ENCODE results near the gene NT5DC3.
"Not testable (repeated sequence)": the region's sequence is repeated elsewhere in the genome, so short reads cannot be mapped to it uniquely, and the experiment has no call there.

The NT5DC3 gene

GRCh38 chr12:103855036-103855712, 14.1 kb upstream of the NT5DC3 start:
- no peak for DNase-seq

DNA sequence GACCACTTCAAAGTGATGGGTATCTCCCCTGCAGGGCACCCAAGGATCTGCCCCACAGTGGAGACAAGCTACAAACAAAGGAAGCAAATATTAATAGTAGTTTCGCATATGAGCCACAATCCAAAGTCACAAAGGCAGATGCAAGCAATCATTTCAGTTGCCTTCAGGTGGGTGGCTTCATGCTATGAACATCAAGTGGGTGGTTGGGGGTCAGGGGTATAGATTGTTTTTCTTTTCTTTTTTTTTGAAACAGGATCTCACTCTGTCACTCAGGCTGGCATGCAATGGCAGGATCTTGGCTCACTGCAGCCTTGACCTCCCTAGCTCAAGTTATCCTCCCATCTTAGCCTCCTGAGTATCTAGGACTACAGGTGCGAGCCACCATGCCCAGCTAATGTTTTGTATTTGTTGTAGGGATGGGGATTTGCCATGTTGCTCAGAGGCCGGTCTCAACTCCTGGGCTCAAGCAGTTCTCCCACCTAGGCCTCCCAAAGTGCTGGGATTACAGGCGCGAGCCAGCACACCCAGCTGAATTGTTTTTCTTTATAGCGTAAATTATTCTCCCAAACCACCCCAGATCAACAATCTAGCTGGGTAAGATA, 13.4 kb upstream of the NT5DC3 start:
- no peak for DNase-seq

DNA sequence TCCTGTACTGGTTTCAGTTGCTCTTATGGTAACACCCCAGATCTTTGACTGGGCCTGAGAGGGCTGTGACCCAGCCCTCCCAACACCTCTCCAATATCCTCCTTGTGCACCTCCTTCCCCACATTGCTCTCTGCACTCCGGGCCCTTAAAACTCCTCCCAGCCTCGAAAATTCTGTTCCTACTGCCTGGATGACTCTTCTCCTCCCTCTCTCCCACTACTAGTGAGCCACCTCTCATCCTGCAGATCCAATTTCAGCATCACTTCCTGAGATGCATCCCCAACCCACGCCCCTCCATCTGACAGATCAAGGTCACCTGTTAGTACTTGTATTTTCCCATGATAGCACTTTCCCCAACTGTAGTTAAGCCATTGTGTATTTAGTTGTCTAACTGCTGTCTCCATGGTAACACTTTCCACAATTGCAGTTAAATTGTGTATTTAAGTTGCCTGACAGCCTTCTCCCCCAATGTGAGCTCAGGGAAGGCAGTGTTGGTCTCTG, 11.5 kb upstream of the NT5DC3 start:
- no peak for DNase-seq

DNA sequence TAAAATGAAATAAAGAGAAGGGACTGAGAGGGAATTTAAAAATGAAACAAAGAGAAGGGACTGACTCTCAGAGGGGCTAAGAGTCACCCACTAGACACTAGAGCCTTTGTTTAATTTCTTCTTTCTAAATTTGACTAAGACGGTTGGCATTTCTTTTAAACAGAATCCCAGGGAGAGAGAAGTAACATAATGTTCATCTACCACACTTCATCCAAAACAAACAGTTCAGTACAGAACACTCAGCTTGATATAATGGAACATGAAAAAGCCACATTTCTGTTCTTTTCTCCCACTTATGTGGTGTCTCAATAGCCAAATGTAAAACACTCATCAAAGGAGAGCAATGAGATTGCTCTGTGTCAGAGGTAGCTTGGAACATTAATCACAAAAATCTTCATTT, 10.1 kb upstream of the NT5DC3 start:
- no peak for DNase-seq

- no peak for DNase-seq
Observed at GRCh38 chr12:103850429-103850828, 9.4 kb upstream of the NT5DC3 start.

DNA sequence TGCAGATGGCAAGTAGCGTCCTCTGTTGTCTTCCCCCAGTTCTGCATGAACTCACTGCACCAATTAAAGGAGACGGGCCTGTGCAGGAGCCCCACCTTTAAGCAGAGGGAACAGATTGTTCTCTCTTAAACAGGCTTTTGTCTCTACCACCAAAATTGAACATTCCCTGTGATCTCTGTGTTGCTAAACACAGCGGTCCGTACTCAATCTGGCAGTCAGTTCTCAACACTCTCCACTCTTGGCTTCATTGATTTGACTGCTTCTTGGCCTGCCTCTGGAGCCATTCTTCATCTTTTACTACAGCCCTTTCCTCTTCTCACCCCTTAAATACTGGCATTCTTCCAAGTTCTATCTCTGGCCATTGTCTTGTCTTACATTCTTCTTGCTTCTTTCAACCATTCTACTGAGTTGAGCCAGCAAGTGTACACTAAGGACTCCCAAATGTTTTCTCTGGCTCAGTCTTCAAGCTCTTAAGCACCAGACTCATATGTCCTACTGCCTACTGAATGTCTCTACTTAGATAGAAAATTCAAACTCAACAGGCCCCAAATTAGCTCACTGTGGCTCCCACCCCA, 8.0 kb upstream of the NT5DC3 start:
- DNase-seq: no peak

DNA sequence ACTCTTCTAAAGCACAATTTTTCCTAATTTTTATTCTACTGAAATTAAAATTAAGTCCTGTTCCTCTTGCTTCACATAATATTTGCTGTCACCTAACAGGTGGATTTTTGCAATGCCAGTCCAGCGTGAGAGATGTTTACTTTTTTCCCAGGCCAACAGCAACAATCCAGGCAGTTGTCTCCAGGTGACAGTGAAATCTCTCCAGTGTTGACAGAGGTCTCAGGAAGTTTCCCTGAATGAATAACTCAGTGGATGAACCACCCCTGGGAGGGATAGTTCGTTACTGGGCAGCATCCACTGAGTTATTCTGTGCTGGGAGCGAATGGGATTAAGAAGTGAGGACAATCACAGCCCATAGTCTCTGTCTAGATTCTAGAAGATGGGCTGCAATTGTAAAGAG, 7.1 kb upstream of the NT5DC3 start:
- DNase-seq: no peak

DNA sequence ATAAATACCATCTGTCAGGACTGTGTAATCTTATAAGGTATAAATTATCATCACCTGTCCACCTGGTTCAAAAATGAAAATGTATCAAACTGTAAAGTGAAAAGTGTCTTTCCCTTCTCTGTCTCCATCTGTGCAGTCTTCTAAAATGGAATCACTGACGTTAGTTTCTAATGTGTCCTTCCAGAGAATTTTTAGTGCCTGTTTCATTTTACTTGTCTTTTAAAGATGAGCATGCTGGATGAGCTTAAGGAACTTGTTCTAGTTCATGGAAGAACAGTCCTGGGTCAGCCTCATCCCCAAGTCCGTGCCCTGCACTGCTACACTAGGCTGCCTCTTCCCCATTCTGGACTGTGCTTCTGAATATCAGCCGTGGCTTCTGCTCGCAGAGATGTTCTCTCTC, 5.4 kb upstream of the NT5DC3 start:
- DNase-seq: no peak

- DNase-seq: no peak
Observed at GRCh38 chr12:103844305-103844704, 3.3 kb upstream of the NT5DC3 start.

DNA sequence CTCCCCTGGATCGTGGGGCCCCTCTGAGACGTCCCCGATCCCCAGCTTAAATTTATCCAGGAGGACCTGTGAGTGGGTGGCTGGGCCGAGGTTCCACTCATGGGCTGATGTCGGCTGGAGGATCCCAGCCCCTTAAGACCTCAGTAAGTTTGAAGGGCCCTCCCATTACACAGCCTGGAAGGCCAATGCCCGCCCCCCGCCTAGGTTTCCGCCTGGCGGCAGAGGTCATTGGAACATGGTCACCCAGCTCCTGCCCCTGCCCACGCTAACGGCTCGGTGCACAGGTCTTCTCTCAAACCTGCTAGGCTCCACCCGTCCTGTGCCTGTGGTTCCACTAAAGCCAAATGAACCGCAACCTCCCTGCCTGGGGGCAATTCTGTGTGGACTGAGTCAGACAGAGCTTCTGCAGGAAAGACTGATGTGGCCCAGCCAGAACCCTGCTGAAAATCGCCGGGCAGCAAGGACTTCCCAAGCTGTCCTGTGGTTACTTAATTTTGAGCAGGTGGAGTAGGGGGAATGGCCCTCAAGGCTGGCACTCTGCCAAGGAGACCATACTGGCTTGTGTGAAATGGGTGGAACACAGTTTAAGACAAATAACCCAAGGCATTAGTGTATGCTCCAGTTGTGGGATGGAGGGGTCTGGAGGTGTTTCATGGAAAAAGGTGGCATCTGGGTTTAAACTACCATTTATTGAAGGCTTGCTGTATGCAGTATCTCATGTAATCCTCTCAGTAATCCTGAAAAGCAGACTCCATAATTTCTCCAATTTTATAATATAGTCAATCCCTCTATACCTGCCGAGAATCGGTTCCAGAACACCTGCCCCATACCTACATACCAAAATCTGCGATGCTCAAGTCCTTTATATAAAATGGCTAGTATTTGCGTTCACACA, 903 bp upstream of the NT5DC3 start:
- peak in 1 of 2 donors; percentile 26 for DNase-seq

GRCh38 chr12:103840462-103840875, 565 bp downstream of the NT5DC3 start:
- no peak for DNase-seq

GRCh38 chr12:103839609-103840461, 1.2 kb downstream of the NT5DC3 start:
- DNase-seq: no peak

- no peak for DNase-seq
Observed at GRCh38 chr12:103839103-103839502, 1.9 kb downstream of the NT5DC3 start.

DNA sequence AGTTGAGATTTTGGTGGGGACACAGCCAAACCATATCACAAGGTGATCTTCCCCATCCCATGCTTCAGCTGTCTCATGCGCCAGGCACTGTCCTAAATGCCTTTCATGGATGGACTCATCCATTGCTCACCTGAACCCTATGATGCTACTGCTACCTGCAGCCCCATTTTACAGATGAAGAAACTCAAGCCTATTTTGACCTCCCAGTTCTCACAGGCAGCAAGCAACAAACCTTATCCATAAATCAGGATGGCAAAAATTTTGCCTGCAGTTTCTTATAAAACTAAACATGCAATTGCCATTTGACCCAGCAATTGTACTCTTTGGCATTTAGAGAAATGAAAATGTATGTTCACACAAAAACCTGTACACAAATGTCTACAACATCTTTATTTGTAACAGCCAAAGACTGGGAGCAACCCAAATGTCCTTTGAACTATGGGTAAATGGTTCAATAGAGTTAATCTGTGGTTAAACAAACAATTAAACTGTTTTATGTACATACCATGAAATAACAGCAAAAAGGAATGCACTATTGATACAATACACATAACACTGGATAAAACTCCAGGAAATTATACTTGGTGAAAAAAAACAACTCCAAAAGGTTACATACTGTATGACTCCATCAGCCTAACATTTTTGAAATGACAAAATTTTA, 2.6 kb downstream of the NT5DC3 start:
- DNase-seq: no peak

- no peak for DNase-seq
Observed at GRCh38 chr12:103836345-103836744, 4.7 kb downstream of the NT5DC3 start.

GRCh38 chr12:103835747-103836335, 5.2 kb downstream of the NT5DC3 start:
- not testable (repeated sequence) for DNase-seq

GRCh38 chr12:103834942-103835341, 6.1 kb downstream of the NT5DC3 start:
- DNase-seq: no peak

GRCh38 chr12:103833891-103834290, 7.1 kb downstream of the NT5DC3 start:
- no peak for DNase-seq

GRCh38 chr12:103833095-103833775, 7.8 kb downstream of the NT5DC3 start:
- DNase-seq: no peak

Data from CD4-positive, alpha-beta T cell treated with Interleukin-4 for 1 hour (primary cell).